CD4-positive, alpha-beta T cell treated with Interleukin-6 at 100 ng/mL for 8 hours (primary cell): Measurements from ENCODE around the gene INIP.

ENCODE experiments used
- DNase-seq: peaks from one replicate; pipeline ENCODE4 v3.0.0-alpha.2; 2020; ENCODE audit warnings: mixed read lengths, low spot score

Gene INIP

DNA sequence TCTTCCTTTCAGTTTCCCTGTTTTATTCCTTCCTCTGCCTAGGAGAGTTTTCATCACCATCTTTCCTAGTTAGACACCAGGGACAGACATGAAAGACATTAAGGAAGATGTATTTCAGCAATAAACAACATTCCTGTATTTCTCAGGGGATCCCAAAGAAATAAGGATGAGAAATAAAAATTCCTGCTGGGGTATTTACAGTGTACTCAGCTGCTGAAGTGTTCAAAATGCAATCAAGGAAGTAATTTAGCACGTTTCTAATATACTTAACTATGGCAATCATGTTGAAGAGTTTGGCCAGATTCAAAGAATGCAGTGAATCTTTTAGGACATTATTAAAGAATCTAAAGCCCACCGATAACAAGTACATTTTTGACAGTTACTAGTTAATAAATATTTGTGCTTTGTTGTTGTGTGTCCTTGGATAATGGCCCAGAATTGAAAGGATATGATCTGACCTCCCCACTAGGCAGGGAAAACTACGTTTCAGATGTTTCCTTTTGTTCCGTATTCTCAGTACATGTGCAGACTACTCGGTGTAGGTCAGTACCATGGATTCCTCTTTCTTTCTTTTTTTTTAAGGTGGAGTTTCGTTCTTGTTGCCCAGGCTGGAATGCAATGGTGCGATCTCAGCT is 46.8 kb downstream of the INIP start:
- DNase-seq = no peak

DNA sequence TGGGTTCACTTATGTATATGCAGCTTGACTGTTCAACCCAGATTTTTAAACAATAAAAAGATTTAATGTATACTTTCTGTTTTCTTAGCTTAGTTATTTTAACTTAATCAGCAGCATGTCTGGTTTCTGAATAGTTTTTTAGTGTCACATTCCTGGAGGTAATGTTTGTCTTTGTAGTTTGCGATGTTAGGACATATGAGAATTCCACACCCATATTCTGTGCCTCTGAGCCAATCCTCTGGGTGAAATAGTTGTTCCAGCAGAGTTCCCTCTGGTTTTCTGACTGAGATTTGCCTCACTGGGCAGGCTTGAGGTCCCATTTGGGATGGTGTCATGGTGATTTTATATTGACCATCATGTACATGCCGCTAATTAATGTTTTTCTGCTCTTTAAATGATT is 48.6 kb downstream of the INIP start:
- no peak for DNase-seq

DNA sequence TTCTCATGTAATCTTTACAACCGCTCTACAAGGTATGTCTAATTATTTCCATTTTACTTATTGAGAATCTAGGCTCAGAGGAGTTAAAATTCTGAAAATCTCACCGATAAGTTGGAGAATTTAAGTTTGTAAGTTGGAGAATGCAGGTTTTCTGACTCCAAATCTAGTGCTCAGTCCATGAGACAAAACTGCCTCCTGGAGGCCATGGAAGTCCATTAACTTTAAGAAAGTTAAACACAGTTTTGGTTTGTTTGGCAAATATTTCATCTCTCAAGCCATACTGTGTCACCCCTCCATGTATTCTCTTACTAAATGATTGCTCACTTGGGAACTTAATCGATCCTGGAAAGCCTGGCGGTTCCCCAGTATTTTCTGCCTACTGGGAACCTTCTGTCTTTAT is 52.6 kb downstream of the INIP start:
- no peak for DNase-seq

DNA sequence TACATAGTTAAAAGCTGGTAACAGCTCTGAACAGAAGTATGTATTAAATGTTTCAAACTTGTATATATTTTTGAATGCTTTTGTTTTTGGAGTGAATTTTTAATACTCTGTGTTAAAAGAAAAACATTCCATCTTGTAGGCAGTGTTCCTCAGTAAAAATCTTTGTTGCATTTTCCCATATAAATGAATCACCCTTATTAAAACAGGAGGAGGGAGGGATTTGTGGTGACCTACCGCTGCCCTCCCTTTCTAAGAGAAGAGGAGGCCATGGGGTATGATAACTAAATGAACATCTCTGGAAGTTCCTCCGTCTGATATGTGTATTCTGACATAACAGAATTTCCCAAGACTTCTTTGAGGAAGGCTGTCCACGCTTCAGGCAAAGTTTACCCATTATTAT is 53.4 kb downstream of the INIP start:
- DNase-seq = no peak

DNA sequence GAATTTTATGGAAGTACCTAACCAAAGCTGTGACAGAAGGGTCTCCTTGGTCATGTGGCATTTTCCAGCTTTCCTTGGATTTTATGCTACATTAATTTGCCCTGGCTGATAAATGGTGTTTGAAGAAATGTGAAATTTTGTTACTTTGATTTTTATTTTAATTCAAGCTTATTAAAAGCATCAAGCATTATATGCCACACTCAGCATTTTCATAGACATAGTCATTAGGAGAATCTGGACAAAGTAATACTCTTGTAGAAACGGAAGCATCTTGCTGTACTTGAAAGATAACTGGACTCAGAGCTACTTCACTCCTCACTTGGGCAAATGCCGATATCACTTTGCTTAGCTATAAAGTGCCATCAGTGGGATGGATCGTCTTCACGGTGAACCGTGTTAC is 54.2 kb downstream of the INIP start:
- no peak for DNase-seq

DNA sequence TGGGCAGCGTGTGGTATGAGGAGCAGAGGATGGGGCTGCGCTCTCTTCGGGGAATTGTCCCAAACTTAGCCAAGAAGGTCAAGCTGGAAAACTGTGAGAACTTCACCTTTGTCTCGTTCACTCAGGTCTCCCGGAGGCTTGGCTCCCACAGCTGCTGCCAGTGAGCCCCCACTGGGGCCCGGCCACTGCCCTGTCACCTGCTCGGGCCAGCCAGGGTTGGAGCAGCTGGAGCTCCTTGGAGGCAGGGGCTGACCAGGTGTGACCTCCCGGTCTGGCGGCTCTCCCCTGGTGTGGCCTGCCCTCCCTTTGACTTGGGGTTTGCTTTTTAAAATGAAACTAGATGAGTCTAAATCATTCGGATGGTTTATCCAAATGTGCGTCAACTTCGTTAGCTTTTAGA is 58.0 kb downstream of the INIP start:
- no peak for DNase-seq

DNA sequence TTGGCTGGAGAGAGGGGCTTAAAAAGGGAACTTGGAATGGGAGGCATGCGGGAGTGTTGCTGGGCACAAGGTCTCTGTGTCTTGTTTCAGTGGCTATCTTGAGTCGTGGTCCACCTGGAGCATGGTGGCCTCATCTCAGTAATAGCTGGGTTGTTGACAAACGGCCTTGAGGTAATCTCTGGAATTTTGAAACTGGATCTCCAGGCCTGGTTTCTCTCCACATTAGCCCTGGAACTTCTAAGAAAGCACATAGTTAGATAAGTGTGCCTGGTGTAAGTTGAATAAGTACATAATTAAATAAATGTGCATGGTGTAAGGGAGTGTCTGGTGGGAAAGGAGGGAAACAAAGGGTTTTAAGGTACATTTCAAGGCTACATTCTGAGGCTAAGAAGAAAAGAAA is 62.2 kb downstream of the INIP start:
- no peak for DNase-seq

DNA sequence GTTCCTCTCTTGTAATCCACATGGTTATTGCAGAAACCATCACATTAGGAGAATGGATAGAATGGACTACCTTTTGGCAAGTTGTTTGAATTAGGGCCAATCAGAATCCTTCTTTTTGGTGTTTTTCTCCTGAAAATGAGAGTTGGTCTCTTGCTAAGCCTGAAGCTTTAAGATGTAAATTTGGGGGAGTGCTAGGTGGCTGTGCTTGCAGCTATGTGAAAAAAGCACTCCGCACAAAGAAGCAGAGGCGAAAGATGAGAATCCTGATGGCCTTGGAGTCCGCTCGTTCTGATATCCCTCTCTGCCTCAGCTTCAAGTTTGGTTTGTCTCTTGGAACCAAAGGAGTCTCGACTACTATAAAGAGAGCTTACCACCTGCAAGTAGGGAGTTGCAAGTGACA is 63.6 kb downstream of the INIP start:
- DNase-seq = no peak

DNA sequence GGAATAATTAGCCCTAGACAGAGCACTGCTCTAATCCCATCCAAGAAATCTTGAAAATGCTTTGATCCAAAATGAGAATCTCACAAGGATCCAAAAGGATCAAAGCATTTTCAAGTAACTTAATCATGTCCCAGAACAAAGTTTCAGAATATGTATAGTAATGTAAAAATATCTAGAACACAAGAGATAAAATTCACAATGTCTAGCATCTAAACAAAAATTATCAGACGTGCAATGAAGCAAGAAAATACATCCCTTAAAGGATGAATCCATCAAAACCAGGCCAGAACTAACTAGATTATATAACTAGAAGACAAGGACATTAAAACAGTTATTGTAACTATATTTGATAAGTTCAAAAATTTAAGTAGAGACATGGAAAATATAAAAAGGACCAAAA is 69.3 kb downstream of the INIP start:
- DNase-seq = no peak

DNA sequence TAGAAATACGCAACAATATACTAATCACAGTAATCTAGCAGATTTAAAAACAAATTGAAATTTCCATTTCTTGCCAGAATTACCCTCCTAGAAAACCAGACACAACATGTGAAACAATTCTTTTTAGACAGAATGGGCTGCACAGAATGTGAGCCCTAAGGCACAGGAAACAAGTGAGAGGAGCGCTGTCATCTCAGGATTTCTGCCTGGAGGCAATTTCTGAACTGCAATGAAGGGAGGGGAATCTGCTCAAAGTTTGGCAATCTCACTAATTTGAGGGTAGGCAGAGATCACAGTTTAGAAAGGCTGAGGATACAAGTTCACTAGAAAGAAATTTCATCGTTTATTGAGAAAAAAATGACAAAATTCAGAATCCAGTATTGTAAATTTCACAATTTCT is 70.3 kb downstream of the INIP start:
- DNase-seq = no peak

DNA sequence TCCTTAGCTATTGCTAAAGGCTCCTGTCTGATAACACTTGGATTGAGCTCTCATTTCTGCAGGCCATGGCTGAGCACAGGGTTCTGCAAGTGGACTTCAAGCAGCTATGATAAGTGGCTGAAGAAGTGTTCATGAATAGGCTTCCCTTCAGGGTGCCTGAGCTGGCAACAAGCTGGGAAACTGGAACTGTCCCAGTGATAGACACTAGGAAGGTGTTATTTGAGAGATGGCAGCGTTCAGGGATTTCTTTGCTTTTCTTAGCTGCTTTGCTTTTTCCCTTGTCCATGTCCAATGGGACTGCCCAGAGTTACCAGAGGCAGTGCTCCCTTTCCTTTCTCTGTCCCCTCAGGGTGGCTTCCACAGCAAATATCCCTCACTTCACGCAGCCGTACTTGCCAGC is 75.8 kb downstream of the INIP start:
- no peak for DNase-seq

DNA sequence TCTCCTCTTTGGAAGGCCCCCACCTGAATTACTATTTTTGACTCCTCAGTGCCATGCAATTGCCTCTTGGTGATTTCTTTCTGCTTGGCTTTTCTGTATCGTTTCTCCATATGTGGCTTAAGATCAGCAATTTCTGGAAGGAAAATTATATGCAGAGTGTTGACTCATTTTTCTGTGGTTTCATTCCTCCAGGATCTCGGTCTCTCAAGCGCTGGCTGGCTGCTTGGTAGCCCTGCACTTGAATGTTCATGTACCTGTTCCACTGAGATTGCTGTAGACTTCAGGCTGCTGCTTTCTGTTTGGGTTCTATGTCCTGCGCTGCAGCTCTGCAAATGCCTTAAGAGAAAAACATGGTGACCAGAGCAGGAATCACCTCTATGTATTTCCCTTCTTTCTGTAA is 77.6 kb downstream of the INIP start:
- no peak for DNase-seq
